ENCODE results near the gene TMED7.

Gene TMED7

GRCh38 chr5:115634343-115635132 is 8.7 kb upstream of the TMED7 start:
- DNase-seq (ENCODE audit: low read depth): no peak
- peak; percentile 91 for TF ChIP-seq CTCF (IDR thresholded peaks at IDR 0.05; ENCODE audit: control insufficient read depth, insufficient read depth, low read depth, low read length, missing control alignments)
- H3K4me3 ChIP-seq (ENCODE audit: control insufficient read depth, low read depth, low read length): peak overlapping the region; percentile 25

GRCh38 chr5:115629903-115630302 is 4.1 kb upstream of the TMED7 start:
- TF ChIP-seq CTCF (IDR thresholded peaks at IDR 0.05; ENCODE audit: control insufficient read depth, insufficient read depth, low read depth, low read length, missing control alignments): no peak
- DNase-seq (ENCODE audit: low read depth): no peak
- no peak overlapping the region for H3K4me3 ChIP-seq (ENCODE audit: control insufficient read depth, low read depth, low read length)

GRCh38 chr5:115627295-115627865 is 1.5 kb upstream of the TMED7 start:
- DNase-seq (ENCODE audit: low read depth): no peak

GRCh38 chr5:115626445-115626823 is 598 bp upstream of the TMED7 start:
- H3K4me3 ChIP-seq (ENCODE audit: control insufficient read depth, low read depth, low read length): peak overlapping the region; percentile 96
- TF ChIP-seq CTCF (IDR thresholded peaks at IDR 0.05; ENCODE audit: control insufficient read depth, insufficient read depth, low read depth, low read length, missing control alignments): no peak
- DNase-seq (ENCODE audit: low read depth): no peak

More at GRCh38 chr5:115627295-115627865, 1.5 kb upstream of the TMED7 start:
- no peak for TF ChIP-seq CTCF (IDR thresholded peaks at IDR 0.05; ENCODE audit: control insufficient read depth, insufficient read depth, low read depth, low read length, missing control alignments)
- H3K4me3 ChIP-seq (ENCODE audit: control insufficient read depth, low read depth, low read length): no peak overlapping the region

GRCh38 chr5:115624994-115625393 is 842 bp downstream of the TMED7 start:
- no peak for TF ChIP-seq CTCF (IDR thresholded peaks at IDR 0.05; ENCODE audit: control insufficient read depth, insufficient read depth, low read depth, low read length, missing control alignments)
- peak overlapping the region; percentile 96 for H3K4me3 ChIP-seq (ENCODE audit: control insufficient read depth, low read depth, low read length)
- no peak for DNase-seq (ENCODE audit: low read depth)

- no peak for DNase-seq (ENCODE audit: low read depth)
- peak overlapping the region; percentile 96 for H3K4me3 ChIP-seq (ENCODE audit: control insufficient read depth, low read depth, low read length)
- TF ChIP-seq CTCF (IDR thresholded peaks at IDR 0.05; ENCODE audit: control insufficient read depth, insufficient read depth, low read depth, low read length, missing control alignments): no peak
These were observed 2.2 kb downstream of the TMED7 start for GRCh38 chr5:115623658-115624057.

Data from AG09309 (cell line).